ENCODE results near the gene ERGIC3. TPM values are rescaled to one million over a fixed set of nuclear protein-coding genes. Genes with fewer than 3 reads are reported as not detected.

The ERGIC3 gene
- total and polyA plus RNA-seq, 10 of the 15 experiments (the other 5 are each of a cell fraction or from before 2014, with no cell fraction given), result 90.4 to 210 (median 139) TPM

GRCh38 chr20:35588397-35588796 lies 46.5 kb downstream of the ERGIC3 start:
- Histone ChIP-seq H3K9ac (ENCODE audit: control insufficient read depth, insufficient read depth, low read length) (no peak overlapping the region), H3K27ac (ENCODE audit: control insufficient read depth, insufficient read depth) (no peak overlapping the region), H3K4me2 (ENCODE audit: control insufficient read depth, insufficient read depth) (no peak overlapping the region), H3K4me3 (no peak overlapping the region), H3K4me1 (ENCODE audit: control insufficient read depth, insufficient read depth, low read length) (no peaks in the 10 kb centered on the region), H3K27me3 (replicated peaks in 1 of 2; ENCODE audit: control insufficient read depth in 2 of 2, insufficient read depth in 2 of 2, low read length in 1 of 2) (no peaks in the 10 kb centered on the region), H4K20me1 (ENCODE audit: control insufficient read depth, insufficient read depth) (no peaks in the 10 kb centered on the region), H3K9me3 (replicated peaks; ENCODE audit: control insufficient read depth, insufficient read depth, low read length) (no peaks in the 10 kb centered on the region), H3K79me2 (ENCODE audit: control insufficient read depth, insufficient read depth, low read length) (no peaks in the 10 kb centered on the region), H2AFZ (ENCODE audit: control insufficient read depth, low read depth, low read length) (no peak overlapping the region), H3K36me3 (ENCODE audit: control insufficient read depth in 2 of 2, insufficient read depth in 2 of 2, low read length in 1 of 2) (no peaks in the 10 kb centered on the region)
- BruUV-seq (replicated peaks), result no TSS peak
- intact Hi-C loops (cut with micrococcal nuclease; ENCODE audit: unreplicated experiment), result no loop called here
- in situ Hi-C loops (cut with MboI), result no loop called here
- no peak for ATAC-seq
- no peak for DNase-seq (ENCODE audit: low read depth, low spot score)
- no peak for FAIRE-seq
- ChIA-PET POLR2A (no interaction called here), SMC1A (ENCODE audit: uncharacterized antibody, unreplicated experiment) (no interaction called here), RAD21 (ENCODE audit: unreplicated experiment) (no interaction called here), CTCF (no interaction called here)
- TF ChIP-seq ZBTB4 (CRISPR knock-in tag; IDR thresholded peaks at IDR 0.05) (no peak), NBN (IDR thresholded peaks at IDR 0.05) (no peak), HDAC2 (IDR thresholded peaks at IDR 0.05) (no peak), PML (IDR thresholded peaks at IDR 0.05; ENCODE audit: low read length) (no peak), POLR2A (IDR thresholded peaks at IDR 0.05; ENCODE audit: low read depth, low read length) (no peak)
- 49% methylated on average over 14 of the region's 14 CpGs for WGBS (ENCODE audit: insufficient coverage, insufficient replicate concordance, low lambda C conversion rate, missing lambda C conversion rate)

- RAD21 ChIA-PET (ENCODE audit: unreplicated experiment), result no interaction called here
- H3K9ac ChIP-seq (ENCODE audit: control insufficient read depth, insufficient read depth, low read length), result no peak overlapping the region
- H3K79me2 ChIP-seq (ENCODE audit: control insufficient read depth, insufficient read depth, low read length), result no peaks in the 10 kb centered on the region
- CTCF ChIA-PET, result no interaction called here
- intact Hi-C loops (cut with micrococcal nuclease; ENCODE audit: unreplicated experiment) (no loop called here), in situ Hi-C loops (cut with MboI) (no loop called here)
- no peak overlapping the region for H2AFZ ChIP-seq (ENCODE audit: control insufficient read depth, low read depth, low read length)
- ATAC-seq (no peak), DNase-seq (ENCODE audit: low read depth, low spot score) (no peak), FAIRE-seq (no peak)
- no peaks in the 10 kb centered on the region for H4K20me1 ChIP-seq (ENCODE audit: control insufficient read depth, insufficient read depth)
- WGBS (ENCODE audit: insufficient coverage, insufficient replicate concordance, low lambda C conversion rate, missing lambda C conversion rate), result 3% methylated on average over 2 of the region's 2 CpGs
- POLR2A ChIA-PET, result interaction anchor here (0.6 to 0.7 kb wide), 2 partner anchors 36 to 42 kb away, joined by 3 to 4 read pairs; no protein-coding TSS in a partner anchor
- no peaks in the 10 kb centered on the region for H3K9me3 ChIP-seq (replicated peaks; ENCODE audit: control insufficient read depth, insufficient read depth, low read length)
- H3K27ac ChIP-seq (ENCODE audit: control insufficient read depth, insufficient read depth), result no peak overlapping the region
- H3K4me1 ChIP-seq (ENCODE audit: control insufficient read depth, insufficient read depth, low read length), result no peaks in the 10 kb centered on the region
- H3K36me3 ChIP-seq (ENCODE audit: control insufficient read depth in 2 of 2, insufficient read depth in 2 of 2, low read length in 1 of 2), result no peaks in the 10 kb centered on the region
- H3K4me3 ChIP-seq, result no peak overlapping the region
- no TSS peak for BruUV-seq (replicated peaks)
- TF ChIP-seq ZBTB33 (IDR thresholded peaks at IDR 0.05), result no peak
- TF ChIP-seq ELK1 (IDR thresholded peaks at IDR 0.05; ENCODE audit: low read depth, low read length), result no peak
- no peak for TF ChIP-seq ZNF24 (IDR thresholded peaks at IDR 0.05)
- TF ChIP-seq POLR2AphosphoS2 (IDR thresholded peaks at IDR 0.05; ENCODE audit: low read depth, low read length), result no peak
- no peak for TF ChIP-seq ZSCAN29 (IDR thresholded peaks at IDR 0.05)
- SMC1A ChIA-PET (ENCODE audit: uncharacterized antibody, unreplicated experiment), result no interaction called here
- no peak overlapping the region for H3K4me2 ChIP-seq (ENCODE audit: control insufficient read depth, insufficient read depth)
- H3K27me3 ChIP-seq (replicated peaks in 1 of 2; ENCODE audit: control insufficient read depth in 2 of 2, insufficient read depth in 2 of 2, low read length in 1 of 2), result no peaks in the 10 kb centered on the region
Measured at GRCh38 chr20:35592339-35592974, 50.6 kb downstream of the ERGIC3 start.

All from GM12878 (cell line).